ENCODE results near the gene SCRT2.

Gene SCRT2

DNA sequence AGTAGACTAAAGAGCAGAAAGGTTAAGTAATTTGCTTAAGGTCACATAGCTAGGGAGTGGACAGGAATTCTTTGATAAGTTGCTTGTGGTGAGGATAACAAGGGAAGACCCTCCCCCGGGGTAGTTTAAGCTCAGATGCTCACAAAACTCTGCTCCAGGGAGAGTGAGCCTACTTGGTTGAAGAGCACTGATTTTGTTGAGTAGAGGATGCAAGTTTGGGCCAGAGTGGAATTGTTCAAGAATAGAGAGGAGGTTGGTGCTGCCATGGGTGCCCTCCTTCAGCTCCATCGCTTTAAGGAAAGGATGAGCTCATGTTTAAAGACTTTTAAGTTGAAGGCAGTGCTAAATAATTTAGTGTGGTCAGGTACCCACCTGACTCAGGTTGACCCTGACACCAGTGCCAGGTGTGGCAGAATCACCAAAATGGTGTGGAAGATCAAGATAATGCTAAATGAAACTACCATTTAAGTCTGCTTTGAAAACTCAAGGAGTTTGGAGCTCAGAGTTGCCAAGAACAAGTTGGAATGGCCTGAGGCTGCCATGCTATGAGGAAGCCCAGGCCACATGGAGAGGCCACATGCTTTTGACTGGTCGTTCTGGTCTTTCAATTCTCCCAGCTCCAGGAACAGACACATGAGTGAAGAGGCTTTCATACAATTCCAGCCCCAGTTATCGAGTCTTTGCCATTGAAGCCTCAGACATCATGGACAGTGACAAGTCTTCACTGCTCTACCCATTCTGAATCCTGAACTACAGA lies 57.5 kb downstream of the SCRT2 start:
- TF ChIP-seq, protein P1, sequence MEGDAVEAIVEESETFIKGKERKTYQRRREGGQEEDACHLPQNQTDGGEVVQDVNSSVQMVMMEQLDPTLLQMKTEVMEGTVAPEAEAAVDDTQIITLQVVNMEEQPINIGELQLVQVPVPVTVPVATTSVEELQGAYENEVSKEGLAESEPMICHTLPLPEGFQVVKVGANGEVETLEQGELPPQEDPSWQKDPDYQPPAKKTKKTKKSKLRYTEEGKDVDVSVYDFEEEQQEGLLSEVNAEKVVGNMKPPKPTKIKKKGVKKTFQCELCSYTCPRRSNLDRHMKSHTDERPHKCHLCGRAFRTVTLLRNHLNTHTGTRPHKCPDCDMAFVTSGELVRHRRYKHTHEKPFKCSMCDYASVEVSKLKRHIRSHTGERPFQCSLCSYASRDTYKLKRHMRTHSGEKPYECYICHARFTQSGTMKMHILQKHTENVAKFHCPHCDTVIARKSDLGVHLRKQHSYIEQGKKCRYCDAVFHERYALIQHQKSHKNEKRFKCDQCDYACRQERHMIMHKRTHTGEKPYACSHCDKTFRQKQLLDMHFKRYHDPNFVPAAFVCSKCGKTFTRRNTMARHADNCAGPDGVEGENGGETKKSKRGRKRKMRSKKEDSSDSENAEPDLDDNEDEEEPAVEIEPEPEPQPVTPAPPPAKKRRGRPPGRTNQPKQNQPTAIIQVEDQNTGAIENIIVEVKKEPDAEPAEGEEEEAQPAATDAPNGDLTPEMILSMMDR (IDR thresholded peaks at IDR 0.05; ENCODE audit: insufficient read depth, low read depth, low read length, missing control alignments) = no peak
- no peak overlapping the region for H3K4me3 ChIP-seq (ENCODE audit: low read depth, low read length)
- no peak for DNase-seq (ENCODE audit: low read depth)

DNA sequence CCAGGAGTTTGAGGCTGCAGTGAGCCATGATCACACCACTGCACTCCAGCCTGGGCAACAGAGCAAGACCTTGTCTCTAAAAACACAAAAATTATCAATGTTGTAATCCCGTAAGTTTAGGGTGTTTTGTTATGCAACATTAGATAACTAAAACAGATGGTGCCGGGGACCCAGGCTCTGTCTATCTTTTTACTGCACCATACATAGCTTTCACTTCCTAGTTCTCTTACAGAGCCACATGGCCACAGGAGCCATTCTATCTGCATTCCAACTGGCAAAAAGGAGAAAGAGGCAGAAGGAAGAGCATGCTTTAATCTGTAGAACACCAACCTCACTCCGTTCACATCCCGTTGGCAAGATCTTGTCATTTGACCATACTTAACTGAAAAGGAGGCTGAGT lies 60.1 kb downstream of the SCRT2 start:
- no peak overlapping the region for H3K4me3 ChIP-seq (ENCODE audit: low read depth, low read length)
- DNase-seq (ENCODE audit: low read depth) = no peak
- TF ChIP-seq, protein P1 (IDR thresholded peaks at IDR 0.05; ENCODE audit: insufficient read depth, low read depth, low read length, missing control alignments) = no peak

- no peak for DNase-seq (ENCODE audit: low read depth)
- TF ChIP-seq, protein P1 (IDR thresholded peaks at IDR 0.05; ENCODE audit: insufficient read depth, low read depth, low read length, missing control alignments) = no peak
- H3K4me3 ChIP-seq (ENCODE audit: low read depth, low read length) = no peak overlapping the region
Measured at GRCh38 chr20:611843-612185, 63.8 kb downstream of the SCRT2 start.

Measured in GM12865 (cell line).